Stimulated activated CD4-positive, alpha-beta T cell treated with anti-CD3 and anti-CD28 coated beads, Interleukin-12 subunit alpha, Interleukin-12 subunit beta, amount 100 ng/mL, for 24 hours (primary cell): ENCODE data around the gene ESYT3.
"Not testable (repeated sequence)": the region's sequence is repeated elsewhere in the genome, so short reads cannot be mapped to it uniquely, and the experiment has no call there.

Experiments
- DNase-seq, 2 experiments: peaks; one replicate each; pipeline ENCODE4 v3.0.0-alpha.2; 2020; ENCODE audit warnings: low read depth in 2 of 2

Gene ESYT3

DNA sequence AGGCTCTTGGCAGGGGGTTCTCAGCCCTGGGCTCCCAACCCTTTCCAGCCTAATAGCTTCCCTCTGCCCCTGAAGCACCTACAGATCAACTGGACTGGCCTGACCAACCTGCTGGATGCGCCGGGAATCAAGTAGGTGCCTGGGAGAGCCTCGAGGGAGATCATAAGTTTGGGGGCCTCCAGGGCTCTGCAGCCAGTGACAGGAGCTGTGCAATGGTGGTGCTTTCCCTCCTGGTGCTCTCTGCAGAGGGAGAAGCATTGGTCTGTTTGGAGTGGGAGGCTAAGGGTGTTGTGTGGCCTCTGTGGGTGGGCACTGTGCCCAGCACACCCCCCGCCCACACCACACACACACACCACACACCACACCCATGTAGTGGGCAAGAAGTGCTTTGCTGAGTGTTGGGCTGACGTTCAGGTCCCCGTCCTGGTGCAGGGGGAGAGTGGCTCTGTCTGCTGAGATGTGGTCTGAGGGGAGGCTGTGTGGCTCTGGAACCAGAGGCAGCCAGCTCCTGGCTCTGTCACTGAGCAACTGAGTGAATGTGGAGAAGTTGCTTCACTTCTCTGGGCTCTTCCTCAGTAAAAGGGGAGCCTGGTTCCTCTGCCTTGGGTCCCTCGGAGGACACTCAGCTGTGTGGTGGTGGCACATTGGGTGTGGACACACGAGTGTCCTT is 26.3 kb downstream of the ESYT3 start:
- no peak for DNase-seq

DNA sequence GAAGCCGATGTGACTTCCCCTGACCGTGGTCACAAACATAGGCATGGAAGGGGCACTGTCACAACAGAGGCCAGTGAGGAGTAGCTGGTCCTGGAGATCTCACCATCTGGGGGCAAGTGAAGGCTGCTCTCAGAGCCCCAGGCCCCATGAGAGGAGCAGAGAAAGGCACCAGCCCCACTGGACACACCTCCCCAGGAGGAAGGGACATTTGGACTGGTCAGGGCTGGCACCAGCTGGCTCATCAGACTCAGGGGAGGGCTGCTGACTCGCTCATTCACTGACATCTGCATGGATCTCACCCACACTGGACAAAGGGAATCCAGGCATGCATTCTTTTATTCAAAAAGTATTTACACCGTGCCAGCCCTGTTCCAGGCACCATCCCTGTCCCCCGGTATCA is 26.8 kb downstream of the ESYT3 start:
- no peak for DNase-seq

DNA sequence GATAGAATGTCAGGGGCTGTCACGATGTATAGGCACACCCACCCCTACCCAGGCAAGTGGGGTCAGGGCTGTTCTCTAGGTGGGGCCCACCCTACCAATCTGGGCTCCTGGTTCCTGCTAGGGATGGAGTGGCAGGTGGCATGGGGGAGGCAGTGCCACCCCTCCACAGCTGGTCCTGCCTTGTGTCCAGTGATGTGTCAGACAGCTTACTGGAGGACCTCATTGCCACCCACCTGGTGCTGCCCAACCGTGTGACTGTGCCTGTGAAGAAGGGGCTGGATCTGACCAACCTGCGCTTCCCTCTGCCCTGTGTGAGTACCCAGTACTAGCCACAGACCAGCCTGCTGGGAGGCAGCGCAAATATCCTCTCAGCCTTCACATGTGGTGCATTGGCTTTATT is 27.5 kb downstream of the ESYT3 start:
- no peak for DNase-seq

DNA sequence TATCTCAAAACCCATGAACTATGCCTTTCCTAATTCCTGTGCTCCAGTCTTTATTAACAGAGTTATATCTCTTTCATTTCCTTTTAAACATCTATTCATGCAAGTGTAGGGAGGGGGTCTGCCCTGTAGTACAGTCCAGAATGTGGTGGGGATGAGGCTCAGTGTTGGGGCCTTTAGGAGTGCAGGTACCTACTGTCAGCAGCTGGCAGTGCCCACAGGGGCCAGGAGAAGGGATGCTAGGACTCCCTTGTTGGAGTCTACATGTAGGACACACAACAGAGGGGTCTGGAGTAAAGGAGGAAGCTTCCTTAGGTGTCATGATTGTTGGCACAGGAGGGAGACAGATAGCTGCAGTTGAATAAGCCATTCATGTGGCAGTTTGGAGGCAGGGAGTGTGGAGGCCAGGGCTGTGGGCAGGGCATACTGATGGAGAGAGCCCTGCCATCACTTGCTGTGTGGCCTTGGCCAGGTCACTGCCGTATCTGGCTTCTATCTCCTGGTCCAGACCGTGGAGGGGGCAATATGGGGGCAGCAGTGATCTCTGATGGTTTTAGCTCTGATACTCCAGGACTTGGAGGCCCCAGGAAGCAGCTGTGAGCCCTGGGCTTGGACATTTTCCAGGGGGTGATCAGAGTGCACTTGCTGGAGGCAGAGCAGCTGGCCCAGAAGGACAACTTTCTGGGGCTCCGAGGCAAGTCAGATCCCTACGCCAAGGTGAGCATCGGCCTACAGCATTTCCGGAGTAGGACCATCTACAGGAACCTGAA is 29.5 kb downstream of the ESYT3 start:
- no peak for DNase-seq

GRCh38 chr3:138464491-138464860 is 30.1 kb downstream of the ESYT3 start:
- DNase-seq = no peak

- no peak for DNase-seq
Observed at GRCh38 chr3:138465451-138465850, 31.0 kb downstream of the ESYT3 start.

- no peak for DNase-seq
Observed at GRCh38 chr3:138465925-138466324, 31.5 kb downstream of the ESYT3 start.

DNA sequence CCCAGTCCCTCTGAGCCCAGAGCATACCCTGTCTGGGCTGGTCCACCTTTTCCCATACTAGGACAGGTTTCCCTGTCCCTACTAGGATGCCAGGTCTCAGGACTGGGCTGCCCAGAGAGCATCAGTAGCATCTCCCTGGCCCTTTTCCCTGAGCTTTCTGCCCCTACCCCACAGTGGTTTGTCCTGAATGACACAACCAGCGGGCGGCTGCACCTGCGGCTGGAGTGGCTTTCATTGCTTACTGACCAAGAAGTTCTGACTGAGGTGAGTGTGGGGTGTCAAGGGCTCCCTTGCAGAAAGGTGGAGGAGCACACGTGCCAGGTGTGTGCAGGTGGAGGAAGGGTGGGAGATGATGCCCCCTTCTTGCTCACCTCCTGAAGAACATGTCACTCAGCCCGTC is 33.5 kb downstream of the ESYT3 start:
- DNase-seq = no peak

DNA sequence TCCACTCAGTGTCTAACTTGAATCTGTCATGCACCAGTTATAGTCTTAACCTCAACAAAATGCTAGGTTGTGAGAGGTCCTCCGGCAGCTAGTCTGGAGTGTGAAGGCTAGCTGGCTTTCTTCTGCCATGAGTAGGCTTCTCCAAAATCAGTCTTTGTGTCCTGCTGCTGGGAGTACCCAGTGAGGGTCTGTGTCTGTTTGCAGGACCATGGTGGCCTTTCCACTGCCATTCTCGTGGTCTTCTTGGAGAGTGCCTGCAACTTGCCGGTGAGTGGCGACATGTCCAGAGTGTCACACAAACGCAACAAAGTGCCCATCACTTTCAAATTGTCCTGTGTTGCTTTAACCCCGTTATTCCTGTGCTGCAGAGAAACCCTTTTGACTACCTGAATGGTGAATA is 34.0 kb downstream of the ESYT3 start:
- DNase-seq = no peak

GRCh38 chr3:138468886-138469285 is 34.5 kb downstream of the ESYT3 start:
- no peak for DNase-seq

DNA sequence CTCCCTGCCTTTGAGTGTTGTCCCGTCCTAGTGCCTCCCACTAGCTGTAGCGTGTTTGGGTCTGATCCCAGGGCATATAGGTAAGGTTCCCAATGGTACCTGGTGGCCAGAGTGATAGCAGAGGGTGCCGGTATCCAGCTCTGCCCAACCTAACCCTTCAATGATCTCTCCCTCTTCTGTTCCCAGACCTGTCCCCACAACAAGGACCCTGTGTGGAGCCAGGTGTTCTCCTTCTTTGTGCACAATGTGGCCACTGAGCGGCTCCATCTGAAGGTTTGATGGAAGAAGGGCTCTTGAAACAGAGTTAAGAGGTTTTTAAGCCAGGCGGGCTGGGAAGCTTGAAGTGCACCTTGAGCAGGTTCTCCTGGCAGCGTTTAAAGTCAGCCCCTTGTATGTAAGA is 35.5 kb downstream of the ESYT3 start:
- DNase-seq = no peak

GRCh38 chr3:138470687-138471086 is 36.3 kb downstream of the ESYT3 start:
- no peak for DNase-seq

DNA sequence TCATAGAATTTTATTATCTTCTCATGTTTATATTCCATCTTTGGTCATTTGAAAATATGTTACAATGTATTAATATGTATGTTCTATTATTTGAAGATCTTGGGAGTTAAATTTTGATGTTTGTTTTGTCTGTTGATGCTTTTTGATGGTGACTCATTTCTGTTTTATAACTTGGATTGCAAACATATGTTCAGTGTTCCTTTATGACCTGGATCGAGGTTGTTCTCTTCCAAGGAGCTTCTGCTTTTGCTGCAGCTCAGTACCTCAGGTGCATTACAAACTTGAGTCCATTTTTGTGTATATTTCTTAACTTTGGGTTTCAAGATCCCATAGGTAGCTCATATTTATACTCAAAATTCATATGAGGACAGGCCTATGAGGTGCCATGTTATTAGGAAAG is 37.1 kb downstream of the ESYT3 start:
- DNase-seq = no peak

DNA sequence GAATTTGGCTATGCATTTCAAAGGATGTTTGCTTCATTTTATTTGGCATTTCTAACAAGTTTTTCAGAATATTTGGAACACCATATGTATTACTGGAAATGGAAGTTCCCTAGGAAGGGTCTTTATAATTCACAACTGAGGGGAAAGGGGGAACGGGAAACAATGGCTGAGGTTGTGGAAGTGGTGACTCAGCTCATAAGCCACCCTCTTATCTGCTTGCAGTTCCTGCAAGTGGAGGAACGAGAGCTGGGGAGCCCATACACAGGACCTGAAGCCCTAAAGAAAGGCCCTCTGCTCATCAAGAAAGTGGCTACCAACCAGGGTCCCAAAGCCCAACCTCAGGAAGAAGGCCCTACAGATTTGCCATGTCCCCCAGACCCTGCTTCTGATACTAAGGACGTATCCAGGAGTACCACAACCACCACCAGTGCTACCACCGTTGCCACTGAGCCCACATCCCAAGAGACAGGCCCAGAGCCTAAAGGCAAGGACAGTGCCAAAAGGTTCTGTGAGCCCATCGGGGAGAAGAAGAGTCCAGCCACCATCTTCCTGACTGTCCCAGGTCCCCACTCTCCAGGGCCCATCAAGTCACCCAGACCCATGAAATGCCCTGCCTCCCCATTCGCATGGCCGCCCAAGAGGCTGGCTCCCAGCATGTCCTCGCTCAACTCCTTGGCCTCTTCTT is 37.9 kb downstream of the ESYT3 start:
- DNase-seq = no peak

- DNase-seq = no peak
Observed at GRCh38 chr3:138473391-138473790, 39.0 kb downstream of the ESYT3 start.

GRCh38 chr3:138474163-138474562 is 39.7 kb downstream of the ESYT3 start:
- DNase-seq = no peak

GRCh38 chr3:138476526-138476925 is 42.1 kb downstream of the ESYT3 start:
- DNase-seq = no peak

- DNase-seq = no peak
Observed at GRCh38 chr3:138477120-138477519, 42.7 kb downstream of the ESYT3 start.

- no peak for DNase-seq
Observed at GRCh38 chr3:138477801-138478200, 43.4 kb downstream of the ESYT3 start.

DNA sequence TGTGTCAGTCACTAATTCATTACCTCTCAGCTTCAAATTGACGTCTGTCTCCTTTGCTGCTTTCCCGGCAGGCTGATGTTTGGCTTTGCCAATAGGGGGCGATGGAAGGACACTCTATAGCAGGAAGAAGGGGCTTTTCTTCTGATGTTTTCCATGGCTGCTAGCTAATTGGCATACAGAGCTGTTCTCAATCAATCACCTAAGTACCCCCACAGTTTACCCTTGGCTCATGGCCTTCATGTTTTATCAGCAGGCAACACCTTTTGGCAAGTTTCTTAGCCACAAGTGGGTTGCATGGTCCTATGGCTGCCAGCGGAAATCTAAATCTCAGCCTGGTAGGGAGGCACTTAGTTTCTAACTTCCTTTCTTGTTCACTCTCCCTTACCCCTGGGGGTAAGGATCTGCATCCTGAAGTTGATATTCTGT is 45.0 kb downstream of the ESYT3 start:
- peak in 1 of 2 experiments; percentile 6 for DNase-seq

DNA sequence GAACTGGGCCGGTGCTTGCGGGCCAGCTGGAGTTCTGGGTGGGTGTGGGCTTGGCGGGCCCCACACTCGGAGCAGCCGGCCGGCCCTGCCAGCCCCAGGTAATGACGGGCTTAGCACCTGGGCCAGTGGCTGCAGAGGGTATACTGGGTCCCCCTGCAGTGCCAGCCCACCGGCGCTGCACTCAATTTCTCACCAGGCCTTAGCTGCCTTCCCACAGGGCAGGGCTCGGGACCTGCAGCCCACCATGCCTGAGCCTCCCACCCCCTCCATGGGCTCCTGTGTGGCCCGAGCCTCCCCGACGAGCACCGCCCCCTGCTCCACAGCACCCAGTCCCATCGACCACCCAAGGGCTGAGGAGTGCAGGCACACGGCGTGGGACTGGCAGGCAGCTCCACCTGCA is 50.3 kb downstream of the ESYT3 start:
- DNase-seq = not testable (repeated sequence)

GRCh38 chr3:138486580-138486979 is 52.2 kb downstream of the ESYT3 start:
- not testable (repeated sequence) for DNase-seq

DNA sequence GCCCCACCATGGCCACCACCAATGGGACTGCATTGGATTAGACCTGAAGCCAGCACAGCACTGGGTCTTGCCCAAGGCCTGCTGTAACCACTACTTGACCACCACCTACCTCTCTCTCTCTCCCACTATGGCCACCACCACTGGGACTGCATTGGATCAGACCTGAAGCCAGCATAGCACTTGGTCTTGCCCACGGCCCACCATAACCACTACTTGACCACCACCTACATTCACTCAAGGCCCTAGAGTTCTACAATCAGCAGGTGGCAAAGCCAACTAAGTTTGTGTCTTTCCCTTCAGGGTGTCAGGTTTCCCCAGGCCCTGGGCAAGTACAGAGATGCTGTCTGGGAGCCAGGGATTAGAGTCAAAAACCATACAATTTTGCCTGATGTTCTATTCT is 57.6 kb downstream of the ESYT3 start:
- no peak for DNase-seq
